GF-D8 (cell line): ENCODE data around the gene IKBIP.
"Not testable (repeated sequence)": the region's sequence is repeated elsewhere in the genome, so short reads cannot be mapped to it uniquely, and the experiment has no call there.

Source experiments
- DNase-seq: peaks from one replicate; lab custom pipeline; 2025; lab: John Stamatoyannopoulos, UW

The IKBIP gene

GRCh38 chr12:98576795-98577194 is 67.8 kb downstream of the IKBIP start:
- DNase-seq = not testable (repeated sequence)

- DNase-seq = no peak
These were observed 69.6 kb downstream of the IKBIP start for GRCh38 chr12:98575013-98575412.
